Endothelial cell of umbilical vein (primary cell): Measurements from ENCODE around the gene CALCOCO1. TPM values are rescaled to one million over a fixed set of nuclear protein-coding genes. Genes with fewer than 3 reads are reported as not detected.

ENCODE experiments used
- BruUV-seq: library from RNA; stranded (reverse); fragments of 400-500 nt; replicated peaks from 2 replicates; lab custom pipeline; 2021; lab: Mats Ljungman, UMichigan
- CTCF ChIA-PET: fragments of 300-600, 350-600 bp; sonication (Branson Sonifier 250); formaldehyde crosslinking; loops from one replicate; lab custom pipeline; 2021; ENCODE audit warnings: antibody characterized with exemption, inconsistent platforms; lab: Charles Lee
- POLR2A ChIA-PET: fragments of 300-600, 350-600 bp; sonication (Branson Sonifier 250); formaldehyde crosslinking; loops from one replicate; lab custom pipeline; 2021; ENCODE audit warnings: antibody characterized with exemption, inconsistent platforms; lab: Charles Lee
- DNase-seq: peaks from one replicate; pipeline ENCODE4 v3.0.0-alpha.2; 2011; ENCODE audit warnings: low read depth, low spot score
- FAIRE-seq: peaks from 2 replicates; lab custom pipeline; 2011; peaks lifted over from hg19 to GRCh38; lab: Jason Lieb, UNC
- H2AFZ ChIP-seq: 2 replicates; pipeline ENCODE4 v1.6.0; 2012; ENCODE audit warnings: low read depth, low read length, control low read depth, inconsistent platforms
- H3K27ac ChIP-seq: 2 replicates; pipeline ENCODE4 v1.5.1; 2011; ENCODE audit warnings: low read depth, mild to moderate bottlenecking, control low read depth, low read length, moderate library complexity; ENCODE audit not compliant: insufficient read depth
- H3K27me3 ChIP-seq, 2 experiments: 2 replicates each; pipeline versions ENCODE4 v1.6.0 to v1.6.1; 2011; ENCODE audit warnings: low read length in 2 of 2, mixed read lengths in 1 of 2; ENCODE audit not compliant: control insufficient read depth in 2 of 2, insufficient read depth in 2 of 2
- H3K36me3 ChIP-seq, 2 experiments: 2 replicates in 1 of 2; 3 replicates in 1 of 2; pipeline ENCODE4 v1.5.1; 2011; ENCODE audit warnings: low read length in 2 of 2, mild to moderate bottlenecking in 1 of 2, moderate library complexity in 1 of 2; ENCODE audit not compliant: control insufficient read depth in 2 of 2, insufficient read depth in 2 of 2; ENCODE audit errors: extremely low read depth in 1 of 2
- H3K4me1 ChIP-seq: 3 replicates; pipeline ENCODE4 v1.5.1; 2011; ENCODE audit warnings: mild to moderate bottlenecking, low read length; ENCODE audit not compliant: control insufficient read depth, insufficient read depth; ENCODE audit errors: extremely low read depth
- H3K4me2 ChIP-seq: 2 replicates; pipeline ENCODE4 v1.6.1; 2011; ENCODE audit warnings: low read length, control low read depth, mixed read lengths; ENCODE audit not compliant: insufficient read depth
- H3K4me3 ChIP-seq, 3 experiments: fragments of 200-600 bp in 1 of 3; sonication (generic), shearing (Covaris generic) in 1 of 3; replicated peaks in 1 of 3; 2 replicates each; pipeline ENCODE4 v1.5.1; 2011 to 2016; ENCODE audit warnings: control low read depth in 3 of 3, low read length in 3 of 3, mild to moderate bottlenecking in 2 of 3, inconsistent platforms in 1 of 3, low read depth in 1 of 3, moderate library complexity in 1 of 3; ENCODE audit not compliant: insufficient read depth in 1 of 3
- H3K79me2 ChIP-seq: 2 replicates; pipeline ENCODE4 v1.6.0; 2012; ENCODE audit warnings: low read length, inconsistent platforms; ENCODE audit not compliant: control insufficient read depth, insufficient read depth
- H3K9ac ChIP-seq: replicated peaks from 2 replicates; pipeline ENCODE3; 2011; ENCODE audit warnings: low read length, control low read depth; ENCODE audit not compliant: insufficient read depth; ENCODE audit errors: extremely low read depth
- H3K9me1 ChIP-seq: replicated peaks from 3 replicates; pipeline ENCODE4 v1.6.0; 2011; ENCODE audit warnings: mild to moderate bottlenecking, low read length; ENCODE audit not compliant: control insufficient read depth, insufficient read depth; ENCODE audit errors: extremely low read depth
- H3K9me3 ChIP-seq: replicated peaks from 2 replicates; pipeline ENCODE4 v1.5.1; 2012; ENCODE audit warnings: low read length, inconsistent platforms; ENCODE audit not compliant: control insufficient read depth, insufficient read depth
- H4K20me1 ChIP-seq: replicated peaks from 2 replicates; pipeline ENCODE3; 2011; ENCODE audit warnings: mild to moderate bottlenecking, low read length; ENCODE audit not compliant: control insufficient read depth, insufficient read depth; ENCODE audit errors: extremely low read depth
- CTCF ChIP-seq, 2 donors: IDR thresholded peaks; 1 replicate in 1 of 2; 2 replicates in 1 of 2; pipeline ENCODE4 v1.5.1; 2011; ENCODE audit warnings: low read length in 2 of 2, mild to moderate bottlenecking in 2 of 2, moderate library complexity in 2 of 2, control low read depth in 1 of 2, inconsistent platforms in 1 of 2, low read depth in 1 of 2; ENCODE audit not compliant: insufficient read depth in 1 of 2; ENCODE audit errors: extremely low read depth in 1 of 2
- EZH2 ChIP-seq: IDR thresholded peaks from 2 replicates; pipeline ENCODE4 v1.6.1; 2012; ENCODE audit warnings: borderline replicate concordance, low read depth, mild to moderate bottlenecking, moderate library complexity, low read length, inconsistent platforms; ENCODE audit not compliant: severe bottlenecking
- FOS ChIP-seq: IDR thresholded peaks from 2 replicates; pipeline ENCODE4 v1.6.1; 2011; ENCODE audit warnings: mild to moderate bottlenecking, low read length, moderate library complexity, borderline replicate concordance; ENCODE audit not compliant: insufficient read depth
- GATA2 ChIP-seq: IDR thresholded peaks from 2 replicates; pipeline ENCODE4 v1.7.0; 2011; ENCODE audit warnings: low read depth, mild to moderate bottlenecking, moderate library complexity, mixed read lengths, low read length; ENCODE audit not compliant: insufficient read length, insufficient read depth
- JUN ChIP-seq: IDR thresholded peaks from 2 replicates; pipeline ENCODE4 v1.6.1; 2011; ENCODE audit warnings: borderline replicate concordance, low read depth; ENCODE audit not compliant: insufficient read length, insufficient read depth
- MYC ChIP-seq: IDR thresholded peaks from one replicate; pipeline ENCODE4 v1.6.1; 2011; ENCODE audit warnings: mild to moderate bottlenecking, low read depth, low read length
- POLR2A ChIP-seq: IDR thresholded peaks from 2 replicates; pipeline ENCODE4 v1.6.1; 2012; ENCODE audit warnings: low read depth, mild to moderate bottlenecking, control low read depth, low read length
- POLR2AphosphoS5 ChIP-seq: IDR thresholded peaks from 2 replicates; pipeline ENCODE4 v1.6.1; 2012; ENCODE audit warnings: low read depth, mild to moderate bottlenecking, control low read depth, low read length, moderate library complexity; ENCODE audit not compliant: insufficient read depth
- dilution Hi-C: fragments of 300-500 bp; cut with MboI; formaldehyde crosslinking; loops from one replicate; pipeline ENCODE4 v1.15.0; 2019; ENCODE audit warnings: low sequenced_read_pairs; ENCODE audit not compliant: extremely low pct_ligation_motif_present
- intact Hi-C: fragments of 100-400 bp; cut with micrococcal nuclease; formaldehyde crosslinking; loops from one replicate; pipeline ENCODE4 v1.10.0; 2022
- polyA plus RNA-seq, 4 experiments: library from polyadenylated mRNA; depleted of rRNA in 3 of 4; stranded (reverse) in 3 of 4; unstranded in 1 of 4; fragments of >200 nt; gene quantifications; 2 replicates each; pipeline versions ENCODE4 v1.2.1 to v1.2.3, GENCODE V29; 2011 to 2012; ENCODE audit warnings: missing spikeins in 1 of 4
- total RNA-seq: library from RNA; stranded (reverse); gene quantifications from 2 replicates; pipeline ENCODE4 v1.2.3, GENCODE V29; 2021
- TF ChIP-seq, protein P1 (sequence below): IDR thresholded peaks from 2 replicates; pipeline ENCODE4 v1.6.1; 2011; ENCODE audit not compliant: insufficient read depth, insufficient read length

Gene CALCOCO1
- total and polyA plus RNA-seq, 2 donors (not counting 3 experiments of a cell fraction or from before 2014, with no cell fraction given), result 70.9 to 135 TPM

- dilution Hi-C loops, result no loop called here
- POLR2A ChIA-PET, result no interaction called here
These were observed 31.5 kb upstream of the CALCOCO1 start for GRCh38 chr12:53758730-53759103.

More at GRCh38 chr12:53758730-53759103, 31.5 kb upstream of the CALCOCO1 start:
- peaks cover 3% of the 10 kb centered on the region for H3K4me1 ChIP-seq
- no peak overlapping the region for H3K4me2 ChIP-seq
- no peak overlapping the region for H3K9ac ChIP-seq
- no TSS peak for BruUV-seq
- no peaks in the 10 kb centered on the region for H3K9me3 ChIP-seq
- H4K20me1 ChIP-seq, result no peaks in the 10 kb centered on the region
- H3K36me3 ChIP-seq, result no peaks in the 10 kb centered on the region
- DNase-seq (no peak), FAIRE-seq (no peak)
- CTCF ChIA-PET, result no interaction called here
- intact Hi-C loops, result loop anchor here (10.0 kb wide), 1 partner anchor 446 kb away; no protein-coding TSS in a partner anchor
- no peak overlapping the region for H3K27ac ChIP-seq
- H2AFZ ChIP-seq, result no peak overlapping the region
- no peaks in the 10 kb centered on the region for H3K9me1 ChIP-seq
- TF ChIP-seq, protein P1, sequence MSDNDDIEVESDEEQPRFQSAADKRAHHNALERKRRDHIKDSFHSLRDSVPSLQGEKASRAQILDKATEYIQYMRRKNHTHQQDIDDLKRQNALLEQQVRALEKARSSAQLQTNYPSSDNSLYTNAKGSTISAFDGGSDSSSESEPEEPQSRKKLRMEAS, result no peak
- TF ChIP-seq MYC (no peak), GATA2 (no peak), CTCF (IDR thresholded peaks at IDR 0.05; ENCODE audit: extremely low read depth in 1 of 2, insufficient read depth in 1 of 2, low read depth in 1 of 2, low read length in 2 of 2) (no peak), POLR2A (no peak), POLR2AphosphoS5 (no peak), JUN (no peak), EZH2 (no peak), FOS (no peak)
- H3K27me3 ChIP-seq, result peaks cover 49 to 56% of the 10 kb centered on the region in 2 experiments
- no peaks in the 10 kb centered on the region for H3K79me2 ChIP-seq
- H3K4me3 ChIP-seq, result no peak overlapping the region
